ENCODE measurements around the gene PARD3. TPM values are rescaled to one million over a fixed set of nuclear protein-coding genes. Genes with fewer than 3 reads are reported as not detected.

PARD3 gene
- total RNA-seq, 1 experiment from 2014 or later: 46.3 TPM

- H3K27ac ChIP-seq (ENCODE audit: low read depth, low read length): no peak overlapping the region
- BruUV-seq (replicated peaks): no TSS peak
Observed at GRCh38 chr10:34462993-34463392, 352.1 kb downstream of the PARD3 start.

GRCh38 chr10:34462056-34462455, 353.0 kb downstream of the PARD3 start:
- intact Hi-C loops (cut with micrococcal nuclease): no loop called here
- no peak overlapping the region for H3K27ac ChIP-seq (ENCODE audit: low read depth, low read length)
- H3K36me3 ChIP-seq (ENCODE audit: control insufficient read depth in 1 of 2, insufficient read depth in 2 of 2, low read length in 2 of 2): no peaks in the 10 kb centered on the region
- H3K4me2 ChIP-seq (ENCODE audit: low read length): no peak overlapping the region
- no peak overlapping the region for H3K9ac ChIP-seq (ENCODE audit: low read length)
- no peaks in the 10 kb centered on the region for H3K27me3 ChIP-seq (ENCODE audit: insufficient read depth, low read length)
- no peaks in the 10 kb centered on the region for H3K4me1 ChIP-seq (ENCODE audit: control insufficient read depth in 1 of 2, insufficient read depth in 2 of 2, low read length in 2 of 2)
- no peaks in the 10 kb centered on the region for H3K9me2 ChIP-seq (ENCODE audit: insufficient read depth)
- ATAC-seq: no peak
- DNase-seq (ENCODE audit: low read depth, low spot score): no peak
- POLR2A ChIA-PET: no interaction called here
- H4K20me1 ChIP-seq (ENCODE audit: insufficient read depth): no peaks in the 10 kb centered on the region
- H3K79me2 ChIP-seq (ENCODE audit: insufficient read depth, low read length): no peaks in the 10 kb centered on the region
- no peak overlapping the region for H3K4me3 ChIP-seq (replicated peaks in 1 of 2; ENCODE audit: low read depth in 1 of 2, low read length in 2 of 2)
- RAD21 ChIA-PET (ENCODE audit: low non-redundant PET in 1 of 2, low total read pairs in 2 of 2, uncharacterized antibody in 2 of 2, unreplicated experiment in 2 of 2): no interaction called here
- no peaks in the 10 kb centered on the region for H3K9me3 ChIP-seq (ENCODE audit: control insufficient read depth in 1 of 2, insufficient read depth in 1 of 2, low read depth in 1 of 2, low read length in 2 of 2)
- CTCF ChIA-PET: no interaction called here
- H2AFZ ChIP-seq (ENCODE audit: low read depth, low read length, poor library complexity, severe bottlenecking): no peak overlapping the region
- no TSS peak for BruUV-seq (replicated peaks)
- TF ChIP-seq EZH2 (IDR thresholded peaks at IDR 0.05): no peak
- no peak for TF ChIP-seq CEBPB (IDR thresholded peaks at IDR 0.05; ENCODE audit: low read depth)
- TF ChIP-seq ZFX (IDR thresholded peaks at IDR 0.05): no peak
- TF ChIP-seq JUND (IDR thresholded peaks at IDR 0.05): no peak
- no peak for TF ChIP-seq ELF1 (IDR thresholded peaks at IDR 0.05; ENCODE audit: borderline replicate concordance, low read depth)
- TF ChIP-seq REST (IDR thresholded peaks at IDR 0.05; ENCODE audit: low read depth): no peak
- no peak for TF ChIP-seq TCF7L2 (IDR thresholded peaks at IDR 0.05; ENCODE audit: borderline replicate concordance, extremely low read depth, insufficient read depth, insufficient read length)
- no peak for TF ChIP-seq SP1 (IDR thresholded peaks at IDR 0.05; ENCODE audit: low read depth)
- TF ChIP-seq ZBTB33 (IDR thresholded peaks at IDR 0.05; ENCODE audit: extremely low read depth, insufficient replicate concordance, low read length): no peak
- TF ChIP-seq MAX (IDR thresholded peaks at IDR 0.05): no peak

More at GRCh38 chr10:34462993-34463392, 352.1 kb downstream of the PARD3 start:
- Histone ChIP-seq H4K20me1 (ENCODE audit: insufficient read depth) (no peaks in the 10 kb centered on the region), H3K9ac (ENCODE audit: low read length) (no peak overlapping the region), H3K9me2 (ENCODE audit: insufficient read depth) (no peaks in the 10 kb centered on the region), H3K36me3 (ENCODE audit: control insufficient read depth in 1 of 2, insufficient read depth in 2 of 2, low read length in 2 of 2) (no peaks in the 10 kb centered on the region), H3K27me3 (ENCODE audit: insufficient read depth, low read length) (no peaks in the 10 kb centered on the region), H3K4me2 (ENCODE audit: low read length) (no peak overlapping the region), H3K4me1 (ENCODE audit: control insufficient read depth in 1 of 2, insufficient read depth in 2 of 2, low read length in 2 of 2) (no peaks in the 10 kb centered on the region), H2AFZ (ENCODE audit: low read depth, low read length, poor library complexity, severe bottlenecking) (no peak overlapping the region), H3K9me3 (ENCODE audit: control insufficient read depth in 1 of 2, insufficient read depth in 1 of 2, low read depth in 1 of 2, low read length in 2 of 2) (no peaks in the 10 kb centered on the region), H3K4me3 (replicated peaks in 1 of 2; ENCODE audit: low read depth in 1 of 2, low read length in 2 of 2) (no peak overlapping the region), H3K79me2 (ENCODE audit: insufficient read depth, low read length) (no peaks in the 10 kb centered on the region)
- ChIA-PET CTCF (no interaction called here), POLR2A (no interaction called here), RAD21 (ENCODE audit: low non-redundant PET in 1 of 2, low total read pairs in 2 of 2, uncharacterized antibody in 2 of 2, unreplicated experiment in 2 of 2) (no interaction called here)
- DNase-seq (ENCODE audit: low read depth, low spot score) (no peak), ATAC-seq (no peak)
- intact Hi-C loops (cut with micrococcal nuclease): no loop called here
- TF ChIP-seq EZH2phosphoT487 (IDR thresholded peaks at IDR 0.05; ENCODE audit: borderline replicate concordance) (no peak), ATF3 (IDR thresholded peaks at IDR 0.05) (no peak), SP1 (IDR thresholded peaks at IDR 0.05; ENCODE audit: low read depth) (no peak), POLR2A (IDR thresholded peaks at IDR 0.05; ENCODE audit: borderline replicate concordance, extremely low read depth, insufficient read depth, insufficient read length) (no peak), MAX (IDR thresholded peaks at IDR 0.05) (no peak), ZFX (IDR thresholded peaks at IDR 0.05) (no peak), RAD21 (IDR thresholded peaks at IDR 0.05; ENCODE audit: low read depth) (no peak), ELF1 (IDR thresholded peaks at IDR 0.05; ENCODE audit: borderline replicate concordance, low read depth) (no peak), CEBPB (IDR thresholded peaks at IDR 0.05; ENCODE audit: low read depth) (no peak), FOSL1 (IDR thresholded peaks at IDR 0.05; ENCODE audit: low read depth) (no peak)

All from HCT116 (cell line).